ENCODE results near the gene KCNN3.

GRCh38 chr1:154813300-154813816 is 56.7 kb downstream of the KCNN3 start:
- TF ChIP-seq POLR2AphosphoS5 (IDR thresholded peaks at IDR 0.05; ENCODE audit: low read depth, low read length), result no peak
- TF ChIP-seq REST (IDR thresholded peaks at IDR 0.05; ENCODE audit: insufficient read depth in 1 of 2, low read depth in 2 of 2, low read length in 2 of 2), result no peak

All from PFSK-1 (cell line).